SKM-1 treated with dmso at 0.1 percent for 144 hours (cell line): ENCODE data around the gene NUPR2.
"Not testable (repeated sequence)": the region's sequence is repeated elsewhere in the genome, so short reads cannot be mapped to it uniquely, and the experiment has no call there.

Experiments
- DNase-seq: peaks from one replicate; lab custom pipeline; 2025; ENCODE audit not compliant: unreplicated experiment; lab: John Stamatoyannopoulos, UW

Gene NUPR2

GRCh38 chr7:56087445-56087844 is 28.8 kb downstream of the NUPR2 start:
- no peak for DNase-seq

DNA sequence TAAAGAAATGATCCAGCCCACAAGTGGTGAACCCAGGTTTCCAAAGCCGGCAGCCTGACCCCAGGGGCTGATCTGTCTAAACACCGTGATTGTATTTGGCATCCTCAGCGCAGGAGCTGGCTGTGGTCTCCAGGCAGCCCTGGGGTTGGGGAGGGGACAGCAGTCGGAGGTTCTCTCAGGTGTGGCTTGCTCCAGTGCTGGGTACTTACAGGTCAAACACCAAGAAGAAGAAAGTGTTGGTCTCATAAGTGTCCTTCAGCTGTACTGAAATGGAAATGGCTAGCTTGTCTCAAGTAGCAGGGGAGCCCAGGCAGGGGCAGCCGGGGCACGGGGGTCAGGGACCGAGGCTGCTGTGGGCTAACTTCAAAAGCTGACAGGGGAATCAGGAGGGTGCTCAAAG is 29.5 kb downstream of the NUPR2 start:
- DNase-seq: no peak

DNA sequence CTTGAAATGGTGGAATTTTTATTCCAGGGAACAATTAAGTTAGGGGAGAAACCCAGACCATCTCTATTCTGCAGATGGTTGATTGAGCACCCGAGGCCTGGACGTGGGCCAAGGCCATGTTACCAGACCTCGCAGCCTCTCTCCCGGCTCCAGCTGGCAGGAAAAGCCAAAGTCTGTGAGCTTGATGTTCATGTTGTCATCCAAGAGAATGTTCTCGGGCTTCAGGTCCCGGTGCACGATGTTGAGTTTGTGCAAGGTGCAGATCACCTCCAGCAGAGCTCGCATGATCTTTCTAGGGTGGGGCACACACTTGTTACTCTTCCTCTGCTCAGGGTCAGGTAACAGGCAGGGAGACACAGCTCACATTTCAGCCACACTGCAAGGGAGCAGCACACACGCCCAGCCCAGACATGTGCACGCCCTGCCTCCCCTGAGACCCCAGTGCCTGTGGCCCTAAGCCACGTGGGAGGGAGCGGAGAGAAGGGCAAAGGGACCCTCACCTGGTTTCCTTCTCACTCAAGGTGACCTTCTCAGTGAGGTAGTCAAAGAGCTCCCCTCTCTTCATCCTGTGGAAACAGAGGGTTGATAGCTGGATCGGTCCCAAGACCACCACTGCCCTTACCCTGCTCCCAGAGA is 32.9 kb downstream of the NUPR2 start:
- DNase-seq: no peak

- no peak for DNase-seq
Observed at GRCh38 chr7:56081626-56082340, 34.4 kb downstream of the NUPR2 start.

GRCh38 chr7:56080726-56081435 is 35.3 kb downstream of the NUPR2 start:
- DNase-seq: not testable (repeated sequence)

DNA sequence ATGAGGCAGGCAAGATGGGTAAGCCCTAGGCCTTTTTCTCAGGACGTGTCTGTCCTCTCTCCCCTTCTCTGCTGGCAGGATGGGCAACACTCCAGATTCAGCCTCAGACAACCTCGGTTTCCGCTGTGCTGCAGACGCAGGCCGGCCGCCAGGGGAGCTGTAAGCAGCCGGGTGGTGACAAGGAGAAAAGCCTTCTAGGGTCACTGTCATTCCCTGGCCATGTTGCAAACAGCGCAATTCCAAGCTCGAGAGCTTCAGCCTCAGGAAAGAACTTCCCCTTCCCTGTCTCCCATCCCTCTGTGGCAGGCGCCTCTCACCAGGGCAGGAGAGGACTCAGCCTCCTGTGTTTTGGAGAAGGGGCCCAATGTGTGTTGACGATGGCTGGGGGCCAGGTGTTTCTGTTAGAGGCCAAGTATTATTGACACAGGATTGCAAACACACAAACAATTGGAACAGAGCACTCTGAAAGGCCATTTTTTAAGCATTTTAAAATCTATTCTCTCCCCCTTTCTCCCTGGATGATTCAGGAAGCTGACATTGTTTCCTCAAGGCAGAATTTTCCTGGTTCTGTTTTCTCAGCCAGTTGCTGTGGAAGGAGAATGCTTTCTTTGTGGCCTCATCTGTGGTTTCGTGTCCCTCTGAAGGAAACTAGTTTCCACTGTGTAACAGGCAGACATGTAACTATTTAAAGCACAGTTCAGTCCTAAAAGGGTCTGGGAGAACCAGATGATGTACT is 36.6 kb downstream of the NUPR2 start:
- DNase-seq: no peak

GRCh38 chr7:56078196-56078595 is 38.0 kb downstream of the NUPR2 start:
- DNase-seq: no peak

DNA sequence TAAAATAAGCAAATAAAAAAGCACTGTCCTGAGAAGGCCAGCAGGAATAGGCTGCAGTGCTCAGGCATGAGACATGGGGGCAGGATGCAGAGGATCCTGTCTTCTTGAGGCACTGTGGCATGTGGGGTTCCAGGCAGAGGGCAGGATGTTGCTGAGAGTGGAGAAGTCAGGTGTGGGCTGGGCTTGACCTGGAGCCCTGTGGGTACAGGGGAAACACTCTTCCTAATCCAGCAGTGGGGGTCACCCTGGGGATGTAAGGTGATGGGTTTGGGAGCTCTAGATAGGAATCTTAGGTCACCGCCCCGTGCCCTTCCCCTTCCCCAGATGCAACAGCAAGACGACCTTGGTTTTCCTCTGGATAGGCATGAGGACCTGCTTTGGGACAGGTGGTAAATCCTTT is 38.5 kb downstream of the NUPR2 start:
- DNase-seq: no peak

DNA sequence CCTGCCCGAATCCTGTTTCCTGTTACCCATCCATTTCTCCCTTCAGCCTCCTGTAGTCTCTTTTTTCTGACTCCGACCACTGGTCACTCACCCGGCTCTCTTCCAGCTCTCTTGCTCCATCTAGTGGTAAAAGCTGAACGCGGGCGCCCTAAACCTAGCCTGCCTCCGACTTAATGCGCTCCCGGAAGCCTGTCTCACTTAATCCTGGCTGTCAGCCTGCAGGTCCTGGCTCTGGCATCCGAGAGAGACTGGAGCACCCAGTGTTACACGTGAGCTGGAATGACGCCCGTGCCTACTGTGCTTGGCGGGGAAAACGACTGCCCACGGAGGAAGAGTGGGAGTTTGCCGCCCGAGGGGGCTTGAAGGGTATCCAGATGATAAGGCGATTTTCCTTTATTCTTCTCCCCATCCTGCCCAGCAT is 41.8 kb downstream of the NUPR2 start:
- peak; percentile 68 for DNase-seq

DNA sequence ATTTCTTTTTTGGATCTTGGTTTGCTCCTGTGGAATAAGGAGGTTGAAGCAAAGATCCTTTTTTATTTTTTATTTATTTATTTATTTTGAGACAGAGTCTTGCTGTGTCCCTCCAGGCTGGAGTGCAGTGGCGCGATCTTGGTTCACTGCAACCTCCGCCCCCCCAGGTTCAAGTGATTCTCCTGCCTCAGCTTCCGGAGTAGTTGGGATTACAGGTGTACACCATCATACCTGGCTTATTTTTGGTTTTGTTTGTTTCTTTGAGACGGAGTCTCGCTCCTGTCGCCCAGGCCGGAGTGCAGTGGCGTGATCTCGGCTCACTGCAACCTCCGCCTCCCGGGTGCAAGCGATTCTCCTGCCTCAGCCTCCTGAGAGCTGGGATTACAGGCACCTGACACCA is 49.8 kb downstream of the NUPR2 start:
- DNase-seq: not testable (repeated sequence)
